ENCODE measurements around the gene PARP9. TPM values are rescaled to one million over a fixed set of nuclear protein-coding genes. Genes with fewer than 3 reads are reported as not detected.

Gene PARP9
- total RNA-seq, 1 donor from 2014 or later: 4.5 TPM

DNA sequence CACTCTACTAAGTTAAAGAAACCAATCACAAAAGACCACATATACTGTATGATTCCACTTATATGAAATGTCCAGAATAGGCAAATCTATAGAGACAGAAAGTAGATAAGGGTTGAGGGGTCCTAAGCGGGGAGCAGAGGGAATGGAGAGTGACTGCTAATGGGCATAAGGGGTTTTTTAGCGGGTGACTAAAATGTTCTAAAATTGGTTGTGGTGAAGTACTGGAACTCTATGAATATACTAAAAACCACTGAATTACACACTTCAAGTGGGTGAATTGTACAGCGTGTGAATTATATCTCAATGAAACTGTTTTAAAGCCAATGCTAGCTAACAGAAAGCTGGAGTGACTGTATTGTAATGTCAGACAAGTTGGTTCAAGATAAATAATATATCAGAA is 82.7 kb downstream of the PARP9 start:
- Histone ChIP-seq H3K36me3 (ENCODE audit: control insufficient read depth, insufficient read depth, low read length) (no peaks in the 10 kb centered on the region), H3K4me3 (ENCODE audit: low read depth, low read length) (no peak overlapping the region), H3K27me3 (ENCODE audit: control insufficient read depth, insufficient read depth, low read length) (no peaks in the 10 kb centered on the region)
- TF ChIP-seq, protein P1, sequence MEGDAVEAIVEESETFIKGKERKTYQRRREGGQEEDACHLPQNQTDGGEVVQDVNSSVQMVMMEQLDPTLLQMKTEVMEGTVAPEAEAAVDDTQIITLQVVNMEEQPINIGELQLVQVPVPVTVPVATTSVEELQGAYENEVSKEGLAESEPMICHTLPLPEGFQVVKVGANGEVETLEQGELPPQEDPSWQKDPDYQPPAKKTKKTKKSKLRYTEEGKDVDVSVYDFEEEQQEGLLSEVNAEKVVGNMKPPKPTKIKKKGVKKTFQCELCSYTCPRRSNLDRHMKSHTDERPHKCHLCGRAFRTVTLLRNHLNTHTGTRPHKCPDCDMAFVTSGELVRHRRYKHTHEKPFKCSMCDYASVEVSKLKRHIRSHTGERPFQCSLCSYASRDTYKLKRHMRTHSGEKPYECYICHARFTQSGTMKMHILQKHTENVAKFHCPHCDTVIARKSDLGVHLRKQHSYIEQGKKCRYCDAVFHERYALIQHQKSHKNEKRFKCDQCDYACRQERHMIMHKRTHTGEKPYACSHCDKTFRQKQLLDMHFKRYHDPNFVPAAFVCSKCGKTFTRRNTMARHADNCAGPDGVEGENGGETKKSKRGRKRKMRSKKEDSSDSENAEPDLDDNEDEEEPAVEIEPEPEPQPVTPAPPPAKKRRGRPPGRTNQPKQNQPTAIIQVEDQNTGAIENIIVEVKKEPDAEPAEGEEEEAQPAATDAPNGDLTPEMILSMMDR (IDR thresholded peaks at IDR 0.05; ENCODE audit: insufficient read depth, low read length, severe bottlenecking): no peak
- DNase-seq (ENCODE audit: low read depth) (no peak), FAIRE-seq (no peak)

Other genes with a start within 250 kb of the PARP9 start
- 107 and 652 TPM in 2 replicates for gene CSTA, start 239.1 kb downstream of the PARP9 start, total RNA-seq
- gene MIX23, start 181.1 kb downstream of the PARP9 start, total RNA-seq: 24.0 and 25.3 TPM in 2 replicates
- gene FAM162A, start 180.1 kb downstream of the PARP9 start, total RNA-seq: 14.7 and 37.0 TPM in 2 replicates
- gene WDR5B, start 148.2 kb downstream of the PARP9 start, total RNA-seq: 3.9 and 4.4 TPM in 2 replicates
- 28.4 and 36.4 TPM in 2 replicates for gene KPNA1, start 49.4 kb downstream of the PARP9 start, total RNA-seq
- gene DTX3L, start within 50 bp of the PARP9 start, total RNA-seq: 5.0 and 6.4 TPM in 2 replicates
- 0.13 and 0.26 TPM in 2 replicates for gene PARP15, start 13.3 kb upstream of the PARP9 start, total RNA-seq
- 13.2 and 23.0 TPM in 2 replicates for gene PARP14, start 116.5 kb upstream of the PARP9 start, total RNA-seq
- 11.3 and 12.0 TPM in 2 replicates for gene HSPBAP1, start 229.5 kb upstream of the PARP9 start, total RNA-seq
- gene SLC49A4, start 230.8 kb upstream of the PARP9 start, total RNA-seq: 21.6 and 26.4 TPM in 2 replicates